BJ (cell line): Measurements from ENCODE around the gene BPI. TPM values are rescaled to one million over a fixed set of nuclear protein-coding genes. Genes with fewer than 3 reads are reported as not detected.

Experiments
- CTCF ChIA-PET: fragments of 350-600 bp; formaldehyde crosslinking; extraction: SDS; loops from one replicate; lab custom pipeline; 2021; ENCODE audit warnings: antibody characterized with exemption, inconsistent platforms; lab: Yijun Ruan, JAX
- POLR2A ChIA-PET: fragments of 300-600 bp; sonication (Branson Sonifier 250); formaldehyde crosslinking; extraction: SDS; loops from one replicate; lab custom pipeline; 2021; ENCODE audit warnings: antibody characterized with exemption; lab: Charles Lee
- DNase-seq: peaks from one replicate; pipeline ENCODE4 v3.0.0-alpha.2; 2011; ENCODE audit warnings: low read depth
- H3K27me3 ChIP-seq: 2 replicates; pipeline ENCODE4 v1.6.0; 2011; ENCODE audit warnings: low read length; ENCODE audit not compliant: control insufficient read depth, insufficient read depth
- H3K36me3 ChIP-seq: 2 replicates; pipeline ENCODE4 v1.5.1; 2011; ENCODE audit warnings: low read length; ENCODE audit not compliant: control insufficient read depth, insufficient read depth
- H3K4me3 ChIP-seq: 2 replicates; pipeline ENCODE4 v1.5.1; 2011; ENCODE audit warnings: low read depth, mild to moderate bottlenecking, control low read depth, low read length
- polyA plus RNA-seq: library from polyadenylated mRNA; depleted of rRNA; stranded (reverse); fragments of >200 nt; gene quantifications from 2 replicates; pipeline ENCODE4 v1.2.3, GENCODE V29; 2011
- TF ChIP-seq, protein P1 (sequence below): IDR thresholded peaks from 2 replicates; pipeline ENCODE4 v1.5.1; 2011; ENCODE audit warnings: low read depth, mild to moderate bottlenecking, control low read depth, inconsistent platforms, low read length, moderate library complexity; ENCODE audit not compliant: insufficient read depth

Gene BPI
- polyA plus RNA-seq, 1 experiment, result 1.1 TPM

DNA sequence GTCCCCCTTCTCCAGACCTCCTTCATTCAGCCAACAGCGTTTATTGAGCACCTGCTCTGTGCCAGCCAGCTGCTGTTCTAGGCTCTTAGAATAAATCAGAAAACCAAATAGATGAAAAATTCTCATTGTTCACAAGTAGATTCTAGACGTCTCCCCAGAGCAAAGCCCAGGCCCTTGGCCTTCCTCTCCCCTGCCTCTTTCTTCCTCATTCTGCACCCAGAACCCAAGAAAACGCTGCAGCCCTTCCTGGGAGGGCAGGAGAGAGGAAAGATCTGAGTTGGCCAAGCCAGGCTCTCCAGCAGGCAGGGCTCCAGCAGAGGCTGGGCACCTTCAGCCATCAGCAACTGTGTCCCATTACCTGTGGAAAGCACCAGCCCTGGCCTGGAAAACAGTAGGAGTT lies 12.0 kb upstream of the BPI start:
- Histone ChIP-seq H3K36me3 (no peaks in the 10 kb centered on the region), H3K4me3 (no peak overlapping the region), H3K27me3 (no peaks in the 10 kb centered on the region)
- TF ChIP-seq, protein P1, sequence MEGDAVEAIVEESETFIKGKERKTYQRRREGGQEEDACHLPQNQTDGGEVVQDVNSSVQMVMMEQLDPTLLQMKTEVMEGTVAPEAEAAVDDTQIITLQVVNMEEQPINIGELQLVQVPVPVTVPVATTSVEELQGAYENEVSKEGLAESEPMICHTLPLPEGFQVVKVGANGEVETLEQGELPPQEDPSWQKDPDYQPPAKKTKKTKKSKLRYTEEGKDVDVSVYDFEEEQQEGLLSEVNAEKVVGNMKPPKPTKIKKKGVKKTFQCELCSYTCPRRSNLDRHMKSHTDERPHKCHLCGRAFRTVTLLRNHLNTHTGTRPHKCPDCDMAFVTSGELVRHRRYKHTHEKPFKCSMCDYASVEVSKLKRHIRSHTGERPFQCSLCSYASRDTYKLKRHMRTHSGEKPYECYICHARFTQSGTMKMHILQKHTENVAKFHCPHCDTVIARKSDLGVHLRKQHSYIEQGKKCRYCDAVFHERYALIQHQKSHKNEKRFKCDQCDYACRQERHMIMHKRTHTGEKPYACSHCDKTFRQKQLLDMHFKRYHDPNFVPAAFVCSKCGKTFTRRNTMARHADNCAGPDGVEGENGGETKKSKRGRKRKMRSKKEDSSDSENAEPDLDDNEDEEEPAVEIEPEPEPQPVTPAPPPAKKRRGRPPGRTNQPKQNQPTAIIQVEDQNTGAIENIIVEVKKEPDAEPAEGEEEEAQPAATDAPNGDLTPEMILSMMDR, result no peak
- no peak for DNase-seq
- ChIA-PET POLR2A (no interaction called here), CTCF (interaction anchor here (0.6 to 1.9 kb wide), 9 partner anchors 10 to 72 kb away, joined by 3 to 11 read pairs (median 5); no protein-coding TSS in a partner anchor)

DNA sequence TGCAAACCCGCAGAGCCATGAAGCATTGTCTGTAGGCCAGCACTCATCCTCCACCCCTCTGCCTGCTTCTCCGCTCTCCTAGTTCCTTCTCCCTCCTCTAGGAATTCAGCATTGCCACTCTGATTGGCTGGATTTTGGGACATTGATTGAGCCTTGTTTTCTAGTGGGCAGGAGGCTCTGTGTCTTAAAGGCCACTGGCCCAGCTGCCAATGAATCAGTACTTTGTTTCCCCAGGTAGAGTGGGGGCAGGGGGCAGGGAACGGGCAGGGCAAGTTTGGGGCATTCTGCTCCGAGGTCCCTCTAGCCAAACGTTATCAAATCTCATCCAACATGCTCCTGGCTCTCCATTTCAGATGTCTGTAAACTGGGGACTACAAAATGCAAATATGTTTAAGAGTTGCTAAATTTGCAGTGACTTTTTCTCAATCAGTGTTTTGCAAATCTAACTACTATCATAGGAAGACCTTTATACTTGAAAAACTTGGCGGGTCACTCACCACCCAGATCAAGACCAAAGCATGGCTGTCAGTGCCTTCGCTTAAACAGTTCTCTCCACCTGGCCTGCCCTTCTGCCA lies 10.4 kb upstream of the BPI start:
- no peak for DNase-seq
- POLR2A ChIA-PET, result no interaction called here
- TF ChIP-seq, protein P1, result no peak

DNA sequence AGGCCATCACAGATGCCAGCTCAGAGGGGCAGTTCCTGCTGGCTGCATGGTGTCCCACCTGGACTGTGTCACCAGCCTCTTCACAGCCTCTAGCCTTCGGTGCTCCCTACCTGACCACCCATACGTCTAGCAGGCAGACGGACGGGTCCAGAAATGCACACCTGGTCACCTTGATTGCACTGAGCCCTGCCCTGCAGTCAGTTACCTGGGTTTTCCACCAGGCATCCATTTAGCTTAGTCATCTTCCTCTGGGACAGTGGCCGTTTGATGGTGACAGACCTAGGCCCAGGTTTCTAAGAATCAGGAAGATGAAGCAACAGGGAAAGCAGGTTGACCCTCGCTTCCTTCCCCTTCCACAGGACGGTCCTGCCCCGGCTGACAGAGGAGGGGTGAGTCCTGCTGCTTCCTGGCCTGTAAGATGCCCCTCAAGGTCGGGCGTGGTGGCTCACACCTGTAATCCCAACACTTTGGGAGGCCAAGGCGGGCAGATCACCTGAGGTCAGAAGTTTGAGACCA lies 9.8 kb upstream of the BPI start:
- ChIA-PET POLR2A (no interaction called here), CTCF (interaction anchor here (0.6 to 2.6 kb wide), 3 partner anchors 11 to 64 kb away, joined by 3 to 16 read pairs (median 5); partner anchors contain the start of gene BPI)
- TF ChIP-seq, protein P1, result no peak
- no peak for DNase-seq
- Histone ChIP-seq H3K27me3 (no peaks in the 10 kb centered on the region), H3K36me3 (no peaks in the 10 kb centered on the region), H3K4me3 (no peak overlapping the region)

More for the DNA sequence above, 10.4 kb upstream of the BPI start:
- Histone ChIP-seq H3K4me3 (no peak overlapping the region), H3K27me3 (no peaks in the 10 kb centered on the region), H3K36me3 (no peaks in the 10 kb centered on the region)
- CTCF ChIA-PET, result interaction anchor here (1.7 to 2.6 kb wide), 2 partner anchors 11 to 64 kb away, joined by 5 to 16 read pairs; partner anchors contain the start of gene BPI

DNA sequence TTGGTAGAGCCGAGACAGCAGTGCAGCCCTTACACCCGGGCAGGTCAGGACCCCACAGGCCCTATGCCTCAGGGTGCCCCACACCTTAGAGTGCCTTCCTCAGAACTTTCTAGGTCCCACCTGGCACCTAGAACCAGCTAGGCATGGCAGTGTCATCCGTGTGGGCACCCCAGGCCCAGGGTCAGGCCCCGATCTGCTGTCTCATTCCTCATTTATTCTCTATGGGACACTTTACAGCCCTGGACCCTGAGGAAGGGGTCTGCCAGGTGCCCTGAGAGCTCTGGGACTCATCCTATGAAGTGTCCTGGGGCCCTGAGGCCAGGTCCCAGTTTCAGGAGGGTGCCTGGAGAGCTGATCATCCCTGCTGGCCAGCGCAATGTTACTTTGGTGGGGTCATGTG lies 8.1 kb upstream of the BPI start:
- Histone ChIP-seq H3K4me3 (no peak overlapping the region), H3K36me3 (no peaks in the 10 kb centered on the region), H3K27me3 (no peaks in the 10 kb centered on the region)
- DNase-seq, result no peak
- CTCF ChIA-PET, result interaction anchor here (1.1 to 2.6 kb wide), 3 partner anchors 9 to 113 kb away, joined by 4 to 16 read pairs (median 5); partner anchors contain the start of gene BPI
- POLR2A ChIA-PET, result no interaction called here
- TF ChIP-seq, protein P1, result no peak

DNA sequence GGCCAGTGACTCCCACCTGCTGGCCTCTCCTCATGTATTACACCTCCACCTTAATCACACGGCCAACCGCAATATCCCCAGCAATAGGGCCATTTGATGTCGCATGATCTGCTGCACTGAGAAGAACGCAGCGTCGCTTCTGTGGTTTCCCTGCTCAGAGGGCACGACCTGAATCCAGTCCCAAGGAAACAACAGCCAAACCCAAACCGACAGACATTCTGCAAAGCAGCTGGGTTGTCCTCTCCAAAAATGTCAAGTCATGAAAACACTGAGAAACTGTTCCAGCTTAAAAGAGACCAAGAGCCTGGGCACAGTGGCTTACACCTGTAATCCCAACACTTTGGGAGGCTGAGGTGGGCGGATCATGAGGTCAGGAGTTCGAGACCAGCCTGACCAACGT lies 7.5 kb upstream of the BPI start:
- no peak for DNase-seq
- POLR2A ChIA-PET, result interaction anchor here (0.6 kb wide), 1 partner anchor 44 kb away, joined by 3 read pairs; no protein-coding TSS in a partner anchor
- Histone ChIP-seq H3K27me3 (no peaks in the 10 kb centered on the region), H3K36me3 (no peaks in the 10 kb centered on the region), H3K4me3 (no peak overlapping the region)
- TF ChIP-seq, protein P1, result no peak
- CTCF ChIA-PET, result interaction anchor here (0.8 to 1.4 kb wide), 3 partner anchors 9 to 112 kb away, joined by 3 to 5 read pairs (median 4); no protein-coding TSS in a partner anchor
